Measurements from ENCODE around the gene DIPK1C.

Gene DIPK1C

GRCh38 chr18:74447404-74448152, 9.5 kb downstream of the DIPK1C start:
- DNase-seq = no peak

GRCh38 chr18:74446631-74447403, 10.3 kb downstream of the DIPK1C start:
- DNase-seq = no peak

- no peak for DNase-seq
Measured at GRCh38 chr18:74446178-74446577, 10.9 kb downstream of the DIPK1C start.

DNA sequence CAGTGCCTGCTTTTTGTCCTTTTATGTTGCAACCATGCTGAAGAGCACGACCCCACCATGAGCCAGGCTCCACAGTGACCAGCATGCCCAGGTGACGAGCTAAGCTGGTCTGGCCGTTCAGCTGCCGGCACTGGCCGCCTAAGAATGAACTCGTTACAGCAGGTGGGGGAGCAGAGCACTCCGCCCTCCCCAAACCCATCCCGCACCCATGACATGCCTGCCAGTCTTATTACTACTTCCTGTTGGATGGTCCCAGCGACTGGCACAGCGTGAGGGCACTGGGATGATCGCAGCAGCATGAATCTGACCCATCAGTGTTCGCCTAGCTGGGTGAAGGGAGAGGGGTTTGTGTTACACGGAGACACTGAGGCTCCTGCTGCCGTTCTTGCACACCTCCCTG, 11.5 kb downstream of the DIPK1C start:
- no peak for DNase-seq

GRCh38 chr18:74444104-74444503, 13.0 kb downstream of the DIPK1C start:
- DNase-seq = no peak

GRCh38 chr18:74440808-74441427, 16.2 kb downstream of the DIPK1C start:
- no peak for DNase-seq

- no peak for DNase-seq
Measured at GRCh38 chr18:74438091-74438490, 19.0 kb downstream of the DIPK1C start.

DNA sequence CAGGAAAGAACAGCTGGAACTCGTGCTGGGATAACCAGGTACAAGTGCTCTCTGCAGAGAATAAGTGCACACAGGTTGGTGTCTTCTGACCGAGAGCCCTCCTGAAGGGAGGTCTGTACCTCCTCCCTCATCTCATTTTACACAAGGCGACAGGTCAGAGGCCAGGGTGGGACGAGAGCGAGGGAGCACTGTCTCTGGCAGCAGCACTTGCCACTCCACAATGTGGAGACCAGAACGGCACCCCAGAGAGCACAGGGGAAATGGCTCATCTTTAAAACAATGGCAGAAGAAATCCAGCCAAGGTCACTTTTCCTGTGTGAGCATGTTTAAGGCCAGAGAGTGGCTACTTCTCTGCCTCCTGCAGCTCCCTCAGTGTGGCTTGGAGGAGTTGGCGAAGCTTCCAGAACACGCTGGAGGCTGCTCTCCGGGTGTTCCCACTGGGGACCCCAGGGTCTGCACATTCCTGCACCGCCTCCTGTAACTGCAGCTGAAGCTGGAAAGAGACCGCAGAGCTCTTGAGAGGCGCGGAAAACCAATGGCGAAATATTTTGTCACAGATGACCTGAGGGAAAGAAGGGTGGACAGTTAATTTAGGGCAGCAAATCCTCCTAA, 20.8 kb downstream of the DIPK1C start:
- DNase-seq = no peak

- no peak for DNase-seq
Measured at GRCh38 chr18:74435740-74436139, 21.4 kb downstream of the DIPK1C start.

DNA sequence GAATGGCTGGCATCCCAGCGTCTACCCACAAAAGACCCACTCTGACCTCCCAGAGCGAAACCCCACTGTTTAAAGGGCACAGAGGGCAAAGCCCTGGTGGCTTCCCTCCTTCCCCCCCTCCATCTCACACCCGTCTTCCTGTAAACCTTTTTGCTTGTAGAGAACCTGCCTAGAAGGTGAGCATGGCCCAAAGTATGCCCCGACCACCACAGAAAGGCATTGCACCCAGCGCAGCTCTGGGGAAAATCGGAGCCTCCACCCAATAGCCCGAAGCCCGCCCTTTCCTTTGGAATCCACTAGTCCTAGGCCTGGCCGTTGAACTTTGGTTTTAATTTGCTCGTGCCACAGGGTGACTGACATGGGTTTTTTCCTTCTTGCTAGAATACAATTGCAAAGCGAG, 22.6 kb downstream of the DIPK1C start:
- DNase-seq = no peak

DNA sequence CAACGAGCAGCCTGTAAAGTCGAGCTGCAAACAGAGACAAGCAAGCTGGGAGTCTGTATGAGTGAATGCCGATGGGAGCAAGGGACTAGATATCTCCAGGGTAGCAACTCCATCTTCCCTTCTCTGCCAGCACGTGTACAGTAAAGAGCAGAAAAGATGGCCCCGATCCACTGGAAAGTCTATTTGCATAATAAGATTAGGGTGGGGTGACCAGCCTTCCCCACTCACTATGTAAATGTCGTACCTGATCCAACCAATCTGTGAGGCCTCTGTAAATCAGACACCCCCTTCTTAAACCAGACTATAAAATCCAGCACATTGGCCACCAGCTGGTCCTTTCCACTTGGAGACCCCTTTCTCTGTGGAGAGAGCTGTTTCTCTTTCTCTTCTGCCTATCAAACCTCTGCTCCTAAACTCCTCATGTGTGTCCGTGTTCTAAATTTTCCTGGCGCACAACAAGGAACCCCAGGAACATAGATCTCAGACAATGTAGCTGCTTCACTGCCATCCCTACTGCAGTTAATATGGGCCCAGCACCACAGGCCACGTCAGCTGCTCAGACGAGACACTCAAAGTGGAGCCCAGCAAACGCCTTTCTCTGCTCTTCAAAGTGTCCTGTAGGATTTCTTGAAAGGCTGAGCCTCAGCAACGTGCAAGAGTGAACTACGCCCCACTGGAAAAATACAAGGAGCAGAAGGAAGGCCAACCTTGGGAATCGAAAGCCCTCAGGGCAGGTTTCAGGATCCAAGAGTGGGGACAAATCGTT, 26.1 kb downstream of the DIPK1C start:
- DNase-seq = no peak

DNA sequence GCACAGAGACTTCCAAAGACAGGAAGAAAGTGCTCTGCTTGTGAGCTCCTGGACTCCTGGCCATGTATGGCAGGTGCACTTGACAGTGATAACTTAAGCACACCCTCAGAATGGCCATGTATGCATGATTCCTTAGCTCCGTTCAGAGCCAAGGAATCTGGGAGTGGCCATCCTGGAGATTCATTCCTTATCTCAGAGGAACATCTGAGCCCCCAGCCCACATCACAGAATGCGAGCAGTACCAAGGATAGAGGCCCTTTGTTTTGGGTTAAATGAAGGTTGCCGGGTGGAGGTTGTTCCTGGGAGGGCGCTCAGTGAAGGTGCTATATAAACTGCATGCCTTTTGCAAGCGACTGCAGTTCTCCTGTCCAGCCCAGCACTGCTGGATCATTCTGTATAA, 26.9 kb downstream of the DIPK1C start:
- DNase-seq = no peak

DNA sequence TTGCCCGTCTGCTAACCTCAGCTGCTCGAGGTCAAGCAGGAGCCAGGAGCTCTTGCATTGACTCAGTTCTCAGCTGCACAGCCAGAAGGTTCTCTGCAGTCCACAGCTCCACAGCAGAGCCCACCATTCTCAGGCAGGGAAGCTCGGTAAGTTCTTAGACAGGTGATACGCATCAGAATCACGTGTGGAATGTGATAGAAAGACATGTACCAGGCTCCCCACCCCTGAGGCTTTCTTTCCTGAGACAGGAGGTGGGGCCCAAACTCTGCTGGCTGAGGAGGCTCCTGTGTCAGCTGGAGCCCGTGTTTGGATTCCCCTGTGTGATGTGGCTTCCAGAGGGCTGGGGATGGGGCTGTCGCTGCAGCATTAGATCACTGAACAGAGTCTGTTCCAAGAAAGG, 28.0 kb downstream of the DIPK1C start:
- no peak for DNase-seq

DNA sequence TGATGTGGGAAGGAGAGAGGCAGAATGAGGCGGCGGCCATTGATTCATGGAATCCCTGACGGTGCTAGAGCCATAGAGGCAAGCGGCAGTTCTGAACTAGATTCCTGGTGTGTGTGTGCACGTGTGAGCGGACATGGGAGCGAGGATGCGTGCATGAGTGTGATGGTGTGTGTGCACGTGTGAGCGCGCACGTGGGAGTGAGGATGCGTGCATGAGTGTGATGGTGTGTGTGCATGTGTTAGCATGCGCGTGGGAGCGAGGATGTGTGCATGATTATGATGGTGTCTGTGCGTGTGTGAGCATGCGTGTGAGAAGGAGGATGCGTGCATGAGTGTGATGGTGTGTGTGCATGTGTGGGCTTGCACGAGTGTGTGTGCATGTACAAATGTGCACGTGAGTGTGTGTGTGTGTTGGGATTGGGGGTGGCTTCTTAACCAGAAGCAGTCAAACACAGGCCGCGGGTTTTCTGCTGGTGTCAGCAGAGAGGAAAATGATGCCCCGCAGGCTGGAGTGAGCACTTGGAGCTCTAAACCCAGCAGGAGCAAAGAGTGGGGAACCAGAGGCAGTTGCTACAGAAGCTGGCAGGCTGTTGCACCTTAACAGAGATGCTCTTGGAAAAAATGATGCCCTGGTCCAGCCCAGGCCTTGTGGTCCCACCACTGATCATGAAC, 29.5 kb downstream of the DIPK1C start:
- DNase-seq = no peak

DNA sequence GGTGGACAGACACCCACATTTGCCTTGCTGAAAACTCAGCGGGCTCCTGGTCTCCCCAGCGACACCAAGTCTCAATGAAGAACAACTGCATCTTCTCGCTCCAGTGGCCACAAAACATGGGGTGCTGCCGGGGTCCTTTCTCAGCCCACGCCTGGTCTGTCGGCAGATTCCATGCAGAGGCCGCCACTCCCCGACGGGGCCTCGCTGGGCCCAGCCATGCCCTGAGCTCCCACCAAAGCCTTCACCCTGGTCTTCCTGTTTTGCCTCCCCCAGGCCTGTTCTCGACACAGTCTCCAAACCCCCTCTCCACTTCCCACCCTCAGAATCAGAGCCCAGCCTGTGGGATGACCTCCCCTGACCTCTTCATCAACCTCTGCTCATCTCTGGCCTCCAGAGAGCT, 31.2 kb downstream of the DIPK1C start:
- DNase-seq = no peak

GRCh38 chr18:74425161-74425560, 31.9 kb downstream of the DIPK1C start:
- DNase-seq = no peak

DNA sequence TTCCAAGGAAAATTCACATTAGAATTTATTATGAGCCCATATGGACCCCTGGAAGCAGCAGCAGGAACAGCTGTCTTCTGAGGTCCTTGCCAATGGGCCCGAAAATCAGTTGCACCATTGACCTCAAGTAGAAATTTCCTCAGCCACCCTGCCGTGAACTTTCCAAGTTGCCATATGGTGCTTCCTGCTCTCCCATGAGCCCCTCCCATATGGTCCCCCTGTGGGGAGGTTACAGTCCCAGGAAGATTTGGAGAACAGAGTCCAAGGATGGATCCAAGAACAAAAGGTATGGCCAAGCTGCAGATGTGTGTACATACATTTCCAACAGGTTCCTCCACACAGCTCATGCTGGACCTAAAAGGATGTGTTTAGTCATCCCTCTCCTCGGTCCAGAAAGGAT, 34.6 kb downstream of the DIPK1C start:
- DNase-seq = no peak

GRCh38 chr18:74420926-74421325, 36.2 kb downstream of the DIPK1C start:
- DNase-seq = no peak

GRCh38 chr18:74420481-74420880, 36.6 kb downstream of the DIPK1C start:
- DNase-seq = no peak

- DNase-seq = no peak
Measured at GRCh38 chr18:74419761-74420160, 37.3 kb downstream of the DIPK1C start.

GRCh38 chr18:74418023-74418422, 39.1 kb downstream of the DIPK1C start:
- no peak for DNase-seq

GRCh38 chr18:74416124-74416523, 41.0 kb downstream of the DIPK1C start:
- DNase-seq = no peak
